Stimulated activated CD8-positive, alpha-beta memory T cell treated with anti-CD3 and anti-CD28 coated beads, Interleukin-4, amount 100 ng/mL, for 1 hour (primary cell): ENCODE results near the gene SREBF2.

Experiments used
- DNase-seq, 2 donors: peaks; one replicate each; pipeline ENCODE4 v3.0.0-alpha.2; 2020; ENCODE audit warnings: low read depth in 2 of 2, low spot score in 1 of 2

SREBF2 gene

GRCh38 chr22:41876275-41876674 lies 43.4 kb downstream of the SREBF2 start:
- DNase-seq: no peak

GRCh38 chr22:41876675-41877074 lies 43.8 kb downstream of the SREBF2 start:
- no peak for DNase-seq

DNA sequence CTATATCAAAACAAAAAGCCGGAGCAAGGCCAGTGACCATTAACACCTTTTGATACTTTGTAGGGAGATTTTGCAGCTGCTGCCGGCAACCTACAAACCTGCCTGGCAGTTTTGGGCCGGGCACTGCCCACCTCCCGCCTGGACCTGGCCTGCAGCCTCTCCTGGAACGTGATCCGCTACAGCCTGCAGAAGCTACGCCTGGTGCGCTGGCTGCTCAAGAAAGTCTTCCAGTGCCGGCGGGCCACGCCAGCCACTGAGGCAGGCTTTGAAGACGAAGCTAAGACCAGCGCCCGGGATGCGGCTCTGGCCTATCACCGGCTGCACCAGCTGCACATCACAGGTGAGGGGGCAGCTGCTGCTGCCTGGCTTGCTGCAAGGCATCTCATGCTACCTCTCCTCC lies 47.7 kb downstream of the SREBF2 start:
- no peak for DNase-seq

- no peak for DNase-seq
These were observed 50.5 kb downstream of the SREBF2 start for GRCh38 chr22:41883400-41883799.

DNA sequence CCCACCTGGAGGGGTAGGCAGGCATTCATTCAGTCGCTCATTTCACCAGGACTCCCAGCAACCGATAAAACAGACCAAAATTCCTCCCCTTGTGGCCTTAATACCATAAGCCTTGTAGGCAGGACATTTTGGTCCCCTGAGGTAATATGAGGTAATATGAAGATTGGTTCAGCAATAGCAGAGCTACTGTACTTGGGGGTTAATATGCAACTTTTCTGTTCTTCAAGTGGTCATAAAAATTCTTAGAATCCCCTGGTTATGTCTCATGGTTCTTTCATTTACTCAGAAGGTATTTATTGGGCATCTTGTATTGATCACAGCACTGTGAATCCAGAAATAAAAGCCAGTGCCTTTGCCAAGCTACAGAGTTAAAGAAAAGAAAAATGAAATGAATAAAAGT lies 52.2 kb downstream of the SREBF2 start:
- DNase-seq: no peak

- DNase-seq: no peak
These were observed 52.6 kb downstream of the SREBF2 start for GRCh38 chr22:41885516-41885915.

- no peak for DNase-seq
These were observed 55.8 kb downstream of the SREBF2 start for GRCh38 chr22:41888627-41889200.

DNA sequence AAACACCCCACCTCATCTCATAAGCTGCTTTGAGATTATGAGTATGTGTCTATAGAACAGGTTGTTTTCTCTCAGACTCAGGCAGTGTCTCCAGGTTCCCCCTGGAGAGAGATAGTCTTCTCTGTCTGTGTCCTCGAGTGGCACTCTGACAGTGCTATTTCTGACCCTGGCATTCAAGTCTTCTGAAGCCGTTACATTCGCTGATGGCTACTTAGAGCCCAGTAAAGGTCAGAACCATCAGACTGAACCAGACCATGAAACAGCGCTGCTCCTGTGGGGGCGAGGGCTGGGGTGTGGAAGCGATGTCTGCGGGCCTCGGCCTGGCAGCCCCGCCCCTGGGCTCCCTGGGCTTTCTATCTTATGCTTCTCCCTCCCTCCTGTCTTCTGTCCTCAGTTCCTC lies 58.5 kb downstream of the SREBF2 start:
- DNase-seq: no peak

GRCh38 chr22:41892721-41893120 lies 59.8 kb downstream of the SREBF2 start:
- no peak for DNase-seq

DNA sequence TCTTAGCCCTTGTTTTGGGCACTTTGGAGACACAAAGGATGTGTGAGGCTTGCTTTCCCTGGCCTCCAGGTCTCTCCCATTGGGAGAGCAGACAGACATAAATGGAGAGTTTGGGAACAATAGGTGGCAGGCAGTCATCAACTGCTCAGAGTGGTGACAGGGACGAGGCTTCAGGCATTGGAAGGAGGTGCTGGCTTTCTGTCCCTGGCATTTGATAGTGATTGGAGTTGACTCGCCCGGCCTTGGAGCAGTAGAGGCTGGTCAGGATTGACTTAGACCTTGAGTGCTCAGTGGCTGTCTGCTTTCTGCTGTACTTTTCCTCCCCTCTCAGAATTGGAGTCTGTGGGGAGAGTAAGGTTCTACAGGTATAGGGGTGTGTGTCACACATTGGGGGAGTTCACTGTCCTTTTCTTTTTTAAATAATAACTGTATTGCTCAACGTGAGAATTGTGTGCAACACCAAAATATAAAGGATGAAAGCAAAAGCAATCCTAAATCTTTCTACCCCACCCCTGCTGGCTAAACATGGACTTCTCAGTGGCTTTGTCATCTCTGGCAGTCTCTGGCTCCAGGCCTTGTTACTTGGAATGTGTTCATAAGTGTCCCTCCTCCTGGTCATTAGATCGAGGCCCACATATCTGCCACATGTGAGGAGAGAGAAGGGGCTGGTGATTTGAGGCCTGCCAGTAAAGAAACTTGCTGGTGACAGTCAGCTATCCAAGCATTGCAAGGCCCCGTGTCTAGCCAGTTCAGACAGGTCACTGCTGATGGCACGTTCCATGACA lies 60.9 kb downstream of the SREBF2 start:
- no peak for DNase-seq

- DNase-seq: no peak
These were observed 65.7 kb downstream of the SREBF2 start for GRCh38 chr22:41898645-41899044.

- no peak for DNase-seq
These were observed 66.2 kb downstream of the SREBF2 start for GRCh38 chr22:41899110-41899509.

- no peak for DNase-seq
These were observed 67.2 kb downstream of the SREBF2 start for GRCh38 chr22:41899992-41900651.

DNA sequence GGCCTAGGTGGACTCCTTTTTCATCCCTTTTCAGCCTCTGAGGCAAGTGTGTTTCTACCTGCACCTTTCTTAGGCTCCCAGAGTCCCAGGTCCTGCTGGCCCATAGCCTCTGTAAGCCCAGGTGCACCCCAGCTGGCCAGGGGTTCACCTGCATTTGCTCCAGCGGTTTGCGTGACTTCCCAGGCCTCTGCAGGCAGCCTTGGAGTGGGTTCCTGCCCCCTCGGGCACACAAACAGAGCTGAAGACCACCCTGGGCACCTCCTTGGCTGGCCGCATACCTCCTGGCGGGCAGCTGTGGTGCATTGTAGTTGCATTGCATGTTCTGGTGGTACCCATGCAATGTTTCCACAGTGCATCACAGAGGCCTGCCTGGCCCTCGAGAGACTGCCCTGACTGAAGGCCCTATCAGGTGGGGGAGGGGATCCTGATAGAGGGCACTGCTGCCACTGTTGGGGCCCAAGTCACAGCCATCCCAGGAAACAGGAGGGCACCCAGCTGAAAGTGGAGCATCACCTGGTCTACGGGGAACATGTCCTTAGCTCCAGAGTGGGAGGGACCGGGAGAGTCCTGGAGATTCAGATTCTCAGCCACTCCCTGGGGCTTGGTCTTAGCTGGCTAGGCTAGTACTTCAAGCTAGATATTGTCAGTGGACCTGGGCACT lies 67.9 kb downstream of the SREBF2 start:
- no peak for DNase-seq

DNA sequence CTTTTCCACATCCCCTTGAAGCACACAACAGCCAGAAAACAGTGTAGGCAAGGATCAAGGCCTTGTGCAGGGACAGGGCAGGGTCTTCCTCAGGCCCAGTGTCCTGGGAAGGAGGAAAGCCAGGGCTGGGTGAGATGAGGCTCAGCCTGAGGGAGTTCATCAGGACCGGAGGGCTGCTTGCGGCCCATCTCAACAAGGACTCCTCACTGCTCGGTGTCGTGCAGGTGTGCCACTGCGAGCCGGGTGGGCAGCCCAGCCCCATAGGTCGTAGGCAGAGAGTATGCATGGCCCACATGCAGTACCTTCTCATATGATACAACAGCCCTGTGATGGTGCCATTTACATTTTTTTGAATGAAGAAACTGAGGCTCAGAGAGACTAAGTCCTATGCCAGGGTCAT lies 69.1 kb downstream of the SREBF2 start:
- DNase-seq: no peak

DNA sequence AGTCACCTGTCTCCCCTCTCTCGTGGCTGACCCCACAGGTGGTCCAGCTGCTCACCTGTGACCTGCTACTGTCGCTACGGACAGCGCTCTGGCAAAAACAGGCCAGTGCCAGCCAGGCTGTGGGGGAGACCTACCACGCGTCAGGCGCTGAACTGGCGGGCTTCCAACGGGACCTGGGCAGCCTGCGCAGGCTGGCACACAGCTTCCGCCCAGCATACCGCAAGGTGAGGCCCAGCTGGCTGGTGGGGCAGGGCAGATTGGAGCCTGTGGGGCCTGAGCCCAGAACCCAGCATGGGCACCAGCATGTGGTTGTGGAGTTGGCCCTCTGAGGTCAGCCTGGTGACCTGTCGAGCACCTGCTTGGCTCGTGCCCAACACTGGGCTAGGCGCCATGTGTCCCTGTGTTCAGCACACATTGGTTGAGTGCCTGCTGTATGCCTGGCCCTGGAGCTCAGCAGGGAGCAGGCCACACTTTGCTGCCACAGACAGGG lies 70.1 kb downstream of the SREBF2 start:
- no peak for DNase-seq

DNA sequence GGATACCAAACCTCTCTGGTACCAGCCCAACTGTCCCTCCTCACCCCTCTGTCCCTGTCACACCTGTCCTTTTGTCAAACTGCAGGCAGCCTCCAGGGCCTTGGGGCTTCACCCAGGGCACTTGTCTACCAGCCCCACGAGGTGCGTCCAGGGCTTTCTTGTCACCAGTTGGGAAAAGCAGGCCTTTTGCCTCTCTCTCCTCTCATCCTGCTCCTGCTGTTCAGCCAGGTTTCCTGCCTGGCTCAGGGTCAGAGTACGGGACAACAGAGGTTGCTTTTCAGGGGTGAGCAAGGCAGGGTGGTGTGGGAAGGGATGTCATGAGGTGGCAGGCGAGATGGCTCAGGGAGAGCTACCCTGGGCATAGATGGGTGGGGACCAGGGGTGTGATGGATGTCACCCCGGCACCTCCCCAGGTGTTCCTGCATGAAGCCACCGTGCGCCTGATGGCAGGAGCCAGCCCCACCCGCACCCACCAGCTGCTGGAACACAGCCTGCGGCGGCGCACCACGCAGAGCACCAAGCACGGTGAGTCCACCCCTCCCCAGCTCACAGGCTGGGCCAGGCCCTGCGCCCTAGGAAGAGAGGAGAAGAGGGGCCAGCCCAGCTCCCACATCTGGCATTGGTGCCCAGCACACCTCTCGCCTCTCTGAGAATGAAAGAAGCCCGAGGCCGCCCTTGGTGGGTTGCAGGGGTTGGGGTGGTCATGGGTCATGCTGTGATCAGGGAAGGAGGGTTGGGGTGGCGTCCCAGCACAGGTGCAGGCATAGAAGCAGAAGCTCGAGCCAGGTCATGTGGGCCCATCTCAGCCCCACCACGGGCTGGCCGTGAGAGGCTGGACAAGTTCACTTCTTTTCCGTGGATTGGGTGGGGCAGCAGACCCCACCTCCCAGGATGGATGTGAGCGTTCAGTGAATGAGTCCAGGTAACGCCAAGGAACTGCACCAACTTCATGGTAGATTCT lies 71.8 kb downstream of the SREBF2 start:
- no peak for DNase-seq

GRCh38 chr22:41905411-41906202 lies 72.7 kb downstream of the SREBF2 start:
- no peak for DNase-seq

GRCh38 chr22:41906822-41907221 lies 73.9 kb downstream of the SREBF2 start:
- no peak for DNase-seq
